Epithelial cell of esophagus (primary cell): ENCODE data around the gene PTPRM.

Experiments
- DNase-seq: peaks from one replicate; pipeline ENCODE4 v3.0.0; 2010; ENCODE audit warnings: low read depth
- H3K4me3 ChIP-seq: 2 replicates; pipeline ENCODE4 v1.5.1; 2011; ENCODE audit warnings: mild to moderate bottlenecking, low read length, control low read depth
- CTCF ChIP-seq: IDR thresholded peaks from 2 replicates; pipeline ENCODE4 v1.5.1; 2011; ENCODE audit warnings: low read depth, mild to moderate bottlenecking, low read length, control low read depth, inconsistent platforms; ENCODE audit not compliant: insufficient read depth; ENCODE audit errors: missing control alignments

PTPRM gene

GRCh38 chr18:7646174-7646886, 79.2 kb downstream of the PTPRM start:
- TF ChIP-seq CTCF: no peak
- DNase-seq: no peak
- no peak overlapping the region for H3K4me3 ChIP-seq

GRCh38 chr18:7647500-7647899, 80.4 kb downstream of the PTPRM start:
- TF ChIP-seq CTCF: no peak

GRCh38 chr18:7657050-7657449, 89.9 kb downstream of the PTPRM start:
- no peak overlapping the region for H3K4me3 ChIP-seq
- no peak for TF ChIP-seq CTCF
- DNase-seq: no peak

More at GRCh38 chr18:7647500-7647899, 80.4 kb downstream of the PTPRM start:
- no peak for DNase-seq
- H3K4me3 ChIP-seq: no peak overlapping the region

- DNase-seq: no peak
- TF ChIP-seq CTCF: no peak
Measured at GRCh38 chr18:7657937-7658336, 90.8 kb downstream of the PTPRM start.

GRCh38 chr18:7658701-7659100, 91.6 kb downstream of the PTPRM start:
- peak; percentile 16 for DNase-seq
- no peak for TF ChIP-seq CTCF
- no peak overlapping the region for H3K4me3 ChIP-seq

More at GRCh38 chr18:7657937-7658336, 90.8 kb downstream of the PTPRM start:
- no peak overlapping the region for H3K4me3 ChIP-seq

GRCh38 chr18:7661207-7661606, 94.1 kb downstream of the PTPRM start:
- DNase-seq: no peak
- H3K4me3 ChIP-seq: no peak overlapping the region
- no peak for TF ChIP-seq CTCF

- no peak for TF ChIP-seq CTCF
- no peak for DNase-seq
- no peak overlapping the region for H3K4me3 ChIP-seq
Measured at GRCh38 chr18:7662866-7663265, 95.8 kb downstream of the PTPRM start.
